HG03108 (cell line): Measurements from ENCODE around the gene EXOC1L.

Experiments used
- ATAC-seq: cut with Tn5 transposase; IDR thresholded peaks from one replicate; pipeline ENCODE4 v1.9.1; 2021; ENCODE audit warnings: moderate library complexity; ENCODE audit not compliant: unreplicated experiment

Gene EXOC1L, protein sequence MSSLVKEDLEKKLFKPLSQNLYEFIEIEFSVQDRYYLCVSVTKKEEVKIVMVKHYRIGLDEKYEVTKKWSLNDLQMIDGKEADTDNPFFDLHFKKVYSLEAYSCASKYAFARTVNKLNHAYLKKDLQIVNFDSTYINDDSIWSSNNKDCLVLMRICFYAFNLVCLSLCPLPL

DNA sequence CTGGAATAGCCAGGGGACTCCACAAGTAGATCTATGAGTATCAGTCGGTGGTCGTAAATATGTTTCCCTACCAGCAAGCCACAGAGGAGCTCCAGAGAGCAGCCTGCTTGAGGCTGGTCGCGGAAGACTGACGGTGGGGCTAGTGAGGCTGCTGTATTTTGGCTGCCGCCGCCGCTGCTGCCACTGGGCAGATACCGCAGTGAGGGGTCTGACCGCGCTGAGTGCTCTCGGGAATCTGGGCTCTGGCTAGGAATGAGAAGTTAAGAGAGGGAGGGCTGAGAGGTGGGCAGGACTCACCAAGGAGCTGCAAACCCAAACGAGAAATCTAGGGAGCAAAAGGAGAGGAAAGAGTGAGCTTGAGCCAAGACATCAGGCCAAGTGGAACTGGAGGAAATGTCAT, at the start of gene EXOC1L:
EXOC1L (plus strand) TSS at position 157 of the 400 bp plus-strand sequence; CDS start at position 394, 237 bp downstream.
- no peak for ATAC-seq

- no peak for ATAC-seq
Observed at GRCh38 chr4:55770662-55771061, 48.9 kb upstream of the EXOC1L start.

DNA sequence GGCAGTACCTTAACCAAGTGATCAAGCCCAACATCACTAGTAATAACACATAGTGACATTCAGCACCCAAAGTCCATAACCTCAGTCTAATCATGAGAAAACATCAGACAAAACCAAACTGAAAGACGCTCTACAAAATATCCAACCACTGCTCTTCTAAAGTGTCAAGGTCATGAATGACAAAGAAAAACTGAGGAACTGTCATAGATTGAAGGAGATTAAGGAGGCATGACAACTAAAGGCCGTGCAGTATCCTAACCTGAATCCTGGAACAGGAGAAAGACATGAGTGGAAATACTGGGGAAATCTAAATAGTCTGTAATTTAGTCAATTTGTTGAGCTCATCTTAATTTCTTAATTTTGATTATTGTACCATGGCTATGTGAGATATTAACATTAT, 38.2 kb upstream of the EXOC1L start:
- no peak for ATAC-seq

DNA sequence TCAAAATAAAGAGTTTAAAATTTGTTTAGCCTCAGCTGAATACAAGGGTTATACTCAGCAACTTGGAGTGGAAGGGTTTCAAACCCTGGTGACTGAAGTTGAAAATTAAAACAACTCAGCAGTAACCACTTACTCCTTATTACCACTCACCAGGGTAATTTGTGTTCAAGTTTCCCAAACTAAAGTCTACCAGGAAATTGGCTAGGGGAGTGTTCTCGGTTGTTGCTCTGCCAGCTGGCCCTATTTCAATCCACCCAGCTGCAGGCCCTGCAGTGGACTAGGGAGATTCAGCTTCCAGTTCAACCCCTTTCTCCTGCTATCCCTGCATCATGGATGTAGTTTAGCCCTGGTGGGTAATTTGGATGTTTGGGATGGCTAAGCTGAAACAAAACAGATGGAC, 37.8 kb upstream of the EXOC1L start:
- ATAC-seq, result no peak

DNA sequence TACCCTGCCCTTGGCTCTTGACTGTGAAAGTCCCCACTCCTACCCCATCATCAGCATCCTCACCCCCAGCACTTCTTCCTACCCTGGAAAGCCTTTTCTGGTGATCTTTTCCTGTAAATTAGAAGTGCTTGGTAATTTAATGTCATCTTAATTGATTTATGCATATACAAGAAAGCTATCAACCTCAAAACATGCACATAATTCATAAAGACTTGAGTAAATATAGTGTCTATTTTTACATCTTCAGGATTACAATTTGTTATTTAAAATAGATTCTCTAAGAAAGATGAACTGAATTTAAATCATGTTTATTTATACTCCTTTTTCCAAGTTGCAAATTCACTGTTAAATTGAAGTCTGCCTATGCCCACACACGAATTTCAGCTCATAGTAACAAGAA, 36.0 kb upstream of the EXOC1L start:
- ATAC-seq, result no peak

- ATAC-seq, result no peak
Observed at GRCh38 chr4:55784747-55785146, 34.8 kb upstream of the EXOC1L start.

- no peak for ATAC-seq
Observed at GRCh38 chr4:55791666-55792065, 27.9 kb upstream of the EXOC1L start.

DNA sequence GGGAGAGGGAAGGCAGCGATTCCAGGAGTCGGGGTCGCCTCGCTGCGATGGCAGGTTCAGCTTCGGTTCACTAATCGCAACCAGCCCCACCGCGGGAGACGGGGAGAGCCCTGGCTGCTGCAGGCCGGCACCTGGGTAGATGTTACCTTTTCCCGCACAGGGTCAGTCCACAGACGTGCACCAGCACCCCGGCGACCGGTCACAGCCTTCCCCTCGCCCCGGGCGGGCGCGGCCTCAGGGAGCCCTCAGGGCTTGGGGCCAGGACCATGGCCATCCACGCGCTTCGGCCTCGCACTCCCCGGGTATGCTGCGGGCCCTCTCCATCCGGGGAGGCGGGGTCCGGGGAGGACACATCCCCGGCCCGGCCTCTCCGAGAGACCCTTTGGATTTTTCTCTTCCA, 26.1 kb upstream of the EXOC1L start:
- no peak for ATAC-seq

DNA sequence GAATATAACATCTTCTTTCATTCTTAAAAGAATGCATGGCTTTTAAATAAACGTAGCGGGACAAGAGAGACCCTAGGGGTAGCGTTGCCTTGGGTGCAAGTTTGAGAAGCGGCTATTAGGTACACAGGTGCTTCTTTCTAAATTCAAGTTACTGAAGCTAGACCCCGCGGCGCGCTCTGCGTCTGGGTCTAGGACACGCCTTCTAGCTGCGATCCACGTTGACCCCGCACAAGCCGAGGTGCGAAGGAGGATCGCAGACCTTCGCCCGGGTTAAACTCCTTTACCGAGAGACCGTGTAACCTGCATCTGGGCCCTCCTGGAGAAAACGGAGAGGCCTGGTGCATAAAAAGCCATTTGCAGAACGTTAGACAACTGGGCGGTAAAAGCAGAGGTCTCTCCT, 25.5 kb upstream of the EXOC1L start:
- no peak for ATAC-seq

GRCh38 chr4:55795341-55795740, 24.2 kb upstream of the EXOC1L start:
- ATAC-seq, result no peak

GRCh38 chr4:55801498-55801897, 18.1 kb upstream of the EXOC1L start:
- ATAC-seq, result no peak

DNA sequence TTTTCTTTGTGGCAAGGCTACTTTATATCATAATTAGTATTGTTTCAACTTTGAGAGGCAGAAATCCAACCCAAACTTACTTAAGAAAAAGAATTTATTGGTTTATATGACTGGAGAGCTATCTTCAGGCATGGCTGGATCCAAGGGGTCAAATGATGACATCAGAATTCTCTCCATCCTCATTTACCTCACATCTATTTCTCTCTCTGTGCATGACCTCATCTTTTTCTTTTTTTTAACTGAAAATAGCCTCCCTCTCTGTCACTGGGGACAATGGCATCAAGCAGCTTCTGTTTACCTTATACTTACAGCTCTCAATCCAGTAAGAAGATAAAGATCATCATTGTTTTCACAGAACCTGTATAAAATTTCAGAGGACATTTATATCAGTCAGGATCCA, 12.0 kb upstream of the EXOC1L start:
- ATAC-seq, result no peak

DNA sequence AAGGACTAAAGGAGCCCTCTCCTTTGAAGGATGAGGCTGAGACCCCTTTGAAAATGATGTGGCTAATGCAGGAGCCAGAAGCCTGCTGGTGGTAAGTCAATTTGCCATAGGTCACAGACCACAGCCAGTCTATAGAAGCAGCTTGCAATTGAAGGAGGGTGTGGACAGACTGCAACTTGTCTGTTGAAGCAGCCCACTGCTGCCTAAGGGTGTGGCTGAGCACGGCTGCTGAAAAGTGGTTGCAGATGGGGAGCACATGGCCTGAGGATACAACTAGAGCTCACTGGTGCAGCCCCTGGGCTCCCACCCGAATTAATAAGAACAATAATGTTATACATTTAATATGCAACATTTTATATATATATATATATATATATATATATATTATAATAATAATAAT, 11.4 kb upstream of the EXOC1L start:
- no peak for ATAC-seq

DNA sequence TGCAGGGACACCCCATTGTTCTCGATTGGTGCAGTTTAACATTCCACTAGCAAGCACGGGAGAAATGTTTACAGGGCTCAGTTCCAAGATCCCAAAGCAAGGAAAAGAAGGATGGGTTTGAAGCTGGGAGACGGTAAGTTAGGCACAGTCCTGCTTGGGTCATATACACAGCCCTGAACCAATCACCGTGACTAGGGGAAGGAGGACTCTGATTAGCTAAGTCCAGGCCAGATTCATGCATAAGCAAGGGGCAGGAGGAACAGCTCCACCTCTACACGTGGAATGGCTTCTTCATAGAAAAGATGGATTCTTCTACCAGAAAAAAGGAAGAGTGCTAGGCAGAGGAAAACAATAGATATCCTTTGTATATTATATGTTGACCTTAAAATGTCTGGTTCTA, 11.0 kb upstream of the EXOC1L start:
- no peak for ATAC-seq

GRCh38 chr4:55817691-55818090, 1.9 kb upstream of the EXOC1L start:
- no peak for ATAC-seq

DNA sequence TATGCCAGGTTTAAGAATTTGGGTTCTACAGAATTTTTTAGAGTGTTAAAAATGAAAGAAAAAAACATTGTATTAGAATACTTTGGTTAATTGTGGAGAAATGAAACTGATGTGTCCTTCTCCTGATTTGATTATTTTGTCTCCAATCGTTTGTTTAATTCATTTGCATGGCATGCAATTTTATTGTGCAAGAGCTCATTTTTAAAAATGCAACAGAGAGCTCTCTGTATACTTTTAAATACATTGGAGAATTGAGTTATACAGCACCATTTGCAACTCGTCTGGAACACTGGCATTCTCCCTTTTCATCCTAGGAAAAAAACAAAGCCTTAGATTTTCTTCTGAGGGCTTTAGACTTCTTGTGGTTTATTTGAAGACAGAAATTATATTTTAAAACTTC, 689 bp downstream of the EXOC1L start:
- no peak for ATAC-seq

- no peak for ATAC-seq
Observed at GRCh38 chr4:55822329-55822728, 2.7 kb downstream of the EXOC1L start.

GRCh38 chr4:55824865-55825264, 5.3 kb downstream of the EXOC1L start:
- ATAC-seq, result no peak

- ATAC-seq, result no peak
Observed at GRCh38 chr4:55826986-55827385, 7.4 kb downstream of the EXOC1L start.

- no peak for ATAC-seq
Observed at GRCh38 chr4:55827582-55827981, 8.0 kb downstream of the EXOC1L start.

DNA sequence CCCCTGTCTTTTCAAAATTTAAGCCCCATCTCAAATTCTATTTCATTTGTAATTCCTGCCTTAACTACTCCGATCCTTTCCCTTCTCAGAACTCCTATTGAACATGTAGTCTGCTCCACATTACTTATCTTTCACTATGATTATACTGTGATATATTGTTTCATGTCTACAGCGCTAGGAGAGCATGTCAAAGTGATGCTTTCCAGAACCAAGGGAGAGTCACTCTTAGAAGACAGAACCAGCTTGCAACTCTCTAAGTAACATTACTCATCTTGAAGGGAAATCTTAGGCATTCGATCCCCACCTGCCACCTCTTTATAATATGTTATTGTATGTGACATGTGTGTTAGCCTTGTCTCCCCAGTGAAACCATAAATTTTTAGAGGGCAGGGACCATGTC, 10.5 kb downstream of the EXOC1L start:
- no peak for ATAC-seq

DNA sequence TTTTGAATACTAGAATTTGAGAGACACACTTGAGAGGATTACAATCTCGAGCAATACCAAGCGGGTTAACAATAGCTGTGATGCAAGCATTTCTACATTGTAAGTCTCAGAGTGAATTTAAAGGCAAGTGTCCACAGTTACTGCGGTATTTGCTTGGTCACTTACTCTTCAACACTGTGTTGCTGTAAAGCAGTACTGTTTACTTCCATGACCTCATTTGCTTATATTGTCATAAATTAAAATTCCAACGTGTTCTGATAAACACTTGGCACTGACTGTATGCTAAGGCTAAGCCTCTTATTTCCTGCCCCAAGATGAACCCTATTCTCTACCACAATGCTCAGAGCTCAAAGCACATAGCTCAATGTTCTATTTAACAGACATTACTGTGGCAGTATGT, 11.1 kb downstream of the EXOC1L start:
- ATAC-seq, result no peak

GRCh38 chr4:55834086-55834795, 14.7 kb downstream of the EXOC1L start:
- ATAC-seq, result no peak
